GM19239 (cell line): ENCODE results near the gene CRACR2B.

Experiments used
- DNase-seq: peaks from one replicate; pipeline ENCODE4 v3.0.0; 2011; ENCODE audit warnings: low spot score; ENCODE audit not compliant: insufficient read length
- FAIRE-seq: peaks from 2 replicates; lab custom pipeline; 2011; peaks lifted over from hg19 to GRCh38; lab: Jason Lieb, UNC

Gene CRACR2B

GRCh38 chr11:824942-825341 lies 2.8 kb upstream of the CRACR2B start:
- no peak for DNase-seq
- FAIRE-seq, result no peak

- DNase-seq (no peak), FAIRE-seq (no peak)
Observed at GRCh38 chr11:825366-826226, 2.1 kb upstream of the CRACR2B start.

GRCh38 chr11:826227-826621 lies 1.5 kb upstream of the CRACR2B start:
- FAIRE-seq (peak; percentile 68), DNase-seq (no peak)

DNA sequence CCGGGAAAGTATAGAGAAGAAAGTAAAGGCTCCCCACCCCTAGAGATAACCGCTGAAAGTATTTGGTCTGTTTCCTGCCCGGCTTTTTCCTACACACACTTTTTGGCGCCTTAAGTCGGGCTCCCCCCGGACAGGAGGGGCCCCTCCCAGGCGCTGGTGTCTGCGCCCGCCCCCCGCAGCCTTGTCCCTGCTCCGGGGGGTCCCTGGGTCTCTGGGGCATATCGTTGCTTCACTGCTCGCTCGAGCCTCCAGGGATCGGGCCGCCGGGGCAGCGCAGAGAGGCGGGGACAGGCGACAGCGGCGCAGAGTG lies 928 bp upstream of the CRACR2B start:
- FAIRE-seq, result peak; percentile 88
- no peak for DNase-seq

DNA sequence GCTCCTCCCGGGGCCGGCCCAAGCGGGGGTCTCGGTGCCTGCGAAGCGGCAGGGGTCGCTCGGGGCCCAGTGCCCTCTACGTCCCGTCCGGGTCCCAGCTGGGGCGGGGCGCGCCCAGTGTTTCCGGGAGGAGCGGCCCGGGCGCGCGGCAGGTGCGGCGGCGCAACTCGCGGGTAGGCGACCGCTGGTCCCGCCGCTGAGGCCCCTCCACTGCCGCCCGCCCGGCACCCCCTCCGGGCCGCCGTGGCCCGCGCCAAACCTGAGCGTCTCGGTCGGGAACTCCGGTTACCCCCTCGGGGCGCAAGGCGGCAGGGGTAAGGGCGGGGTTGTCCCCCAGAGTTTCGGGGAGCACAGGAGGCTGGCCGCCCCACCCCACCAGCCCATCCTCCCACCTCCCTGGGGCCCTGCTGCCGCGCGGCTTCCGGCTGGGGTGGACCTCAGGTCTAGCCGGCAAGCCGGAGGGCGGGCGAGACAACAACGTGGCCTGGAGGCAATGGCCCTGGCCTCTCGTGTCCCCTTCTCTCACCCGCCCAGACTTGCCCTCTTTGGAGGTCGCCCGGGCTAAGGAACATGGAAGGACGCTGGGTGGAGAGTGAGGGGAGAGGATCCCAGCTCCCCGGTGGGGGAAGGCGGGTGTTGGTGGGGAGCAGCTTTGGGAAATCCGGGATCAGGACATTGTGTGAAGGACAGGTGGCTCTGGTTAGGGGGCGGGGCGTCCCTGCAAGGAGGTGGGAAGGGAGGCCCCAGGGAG lies 398 bp upstream of the CRACR2B start:
- DNase-seq (no peak), FAIRE-seq (peak; percentile 84)

GRCh38 chr11:828506-829175 lies 922 bp downstream of the CRACR2B start:
- no peak for DNase-seq
- no peak for FAIRE-seq

- peak; percentile 51 for FAIRE-seq
- DNase-seq, result no peak
Observed at GRCh38 chr11:829176-829846, 1.6 kb downstream of the CRACR2B start.

DNA sequence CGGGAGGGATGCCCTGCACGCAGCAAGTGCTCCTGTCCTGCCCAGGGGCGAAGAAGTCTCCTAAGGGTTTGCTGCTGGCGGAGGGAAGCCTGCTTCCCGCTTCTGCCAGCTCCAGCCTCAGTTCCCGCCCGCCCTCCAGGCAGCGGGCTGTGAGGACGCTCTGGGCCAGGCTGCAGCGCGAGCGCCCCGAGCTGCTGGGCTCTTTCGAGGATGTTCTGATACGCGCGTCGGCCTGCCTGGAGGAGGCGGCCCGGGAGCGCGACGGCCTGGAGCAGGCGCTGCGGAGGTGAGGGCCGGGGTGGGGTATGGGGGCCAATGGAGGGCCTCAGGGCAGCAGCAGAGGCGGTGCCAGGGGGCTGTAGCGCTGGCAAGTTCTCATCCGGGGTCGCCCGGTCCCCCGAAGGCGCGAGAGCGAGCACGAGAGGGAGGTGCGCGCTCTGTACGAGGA lies 2.2 kb downstream of the CRACR2B start:
- DNase-seq (no peak), FAIRE-seq (no peak)

DNA sequence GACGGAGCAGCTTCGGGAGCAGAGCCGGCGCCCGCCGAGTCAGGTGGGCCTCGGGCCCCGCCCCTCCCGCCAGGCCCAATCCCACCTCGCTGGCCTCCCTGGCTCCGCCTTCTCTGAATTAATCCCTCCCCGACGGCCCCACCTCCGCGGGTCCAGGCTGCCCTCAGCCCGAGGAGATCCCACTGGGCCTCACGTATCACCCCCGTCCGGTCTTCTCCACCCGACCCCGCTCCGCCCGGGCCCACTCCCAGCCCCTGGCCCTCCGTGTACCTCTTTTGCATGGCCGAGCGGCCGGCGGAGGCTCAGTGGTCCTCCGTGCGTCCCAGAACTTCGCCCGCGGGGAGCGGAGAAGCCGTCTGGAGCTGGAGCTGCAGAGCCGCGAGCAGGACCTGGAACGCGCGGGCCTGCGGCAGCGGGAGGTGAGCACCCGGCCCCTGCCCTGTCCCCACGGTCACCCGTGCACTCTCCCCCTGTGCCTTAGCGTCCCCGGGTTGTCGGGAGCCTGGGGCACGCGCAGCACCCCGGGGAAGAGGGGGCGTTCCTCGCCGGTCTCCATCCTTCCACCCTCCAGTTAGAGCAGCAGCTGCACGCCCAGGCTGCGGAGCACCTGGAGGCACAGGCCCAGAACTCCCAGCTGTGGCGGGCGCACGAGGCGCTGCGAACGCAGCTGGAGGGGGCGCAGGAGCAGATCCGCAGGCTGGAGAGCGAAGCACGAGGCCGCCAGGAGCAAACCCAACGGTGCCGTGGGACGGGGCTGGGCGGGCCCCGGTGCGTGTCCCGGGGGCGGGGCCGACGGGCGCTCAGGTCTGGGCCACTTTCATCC lies 2.8 kb downstream of the CRACR2B start:
- peak; percentile 86 for FAIRE-seq
- DNase-seq, result peak; percentile 83

- no peak for DNase-seq
- FAIRE-seq, result no peak
Observed at GRCh38 chr11:831118-831864, 3.6 kb downstream of the CRACR2B start.

DNA sequence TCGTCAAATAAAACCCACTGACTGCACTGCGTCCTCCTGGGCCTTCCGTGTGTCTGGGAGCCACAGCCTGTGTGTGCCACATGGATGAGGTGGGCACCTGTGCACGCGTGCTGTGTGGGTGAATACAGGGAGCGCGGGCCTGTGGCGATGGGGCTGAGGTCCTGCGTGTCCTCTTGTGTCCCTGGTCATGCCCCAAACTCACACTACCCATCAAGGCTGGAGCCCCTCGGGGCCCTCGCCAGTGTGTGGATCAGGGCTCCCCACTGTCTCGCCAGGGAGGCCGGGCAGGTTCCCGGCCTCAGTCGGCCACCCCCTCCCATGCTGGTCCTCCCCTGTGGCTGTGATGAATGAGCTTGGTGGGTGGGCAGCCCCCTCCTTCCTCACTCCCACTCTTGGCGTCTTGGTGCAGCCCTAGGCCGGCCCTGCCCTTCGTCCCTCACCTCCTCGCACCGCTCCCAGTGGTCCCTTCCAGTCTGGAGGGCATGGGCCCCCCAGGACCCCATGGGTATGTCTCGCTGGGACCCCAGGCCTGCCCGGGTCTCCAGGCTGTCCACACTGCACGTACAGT lies 4.3 kb downstream of the CRACR2B start:
- DNase-seq (no peak), FAIRE-seq (no peak)

DNA sequence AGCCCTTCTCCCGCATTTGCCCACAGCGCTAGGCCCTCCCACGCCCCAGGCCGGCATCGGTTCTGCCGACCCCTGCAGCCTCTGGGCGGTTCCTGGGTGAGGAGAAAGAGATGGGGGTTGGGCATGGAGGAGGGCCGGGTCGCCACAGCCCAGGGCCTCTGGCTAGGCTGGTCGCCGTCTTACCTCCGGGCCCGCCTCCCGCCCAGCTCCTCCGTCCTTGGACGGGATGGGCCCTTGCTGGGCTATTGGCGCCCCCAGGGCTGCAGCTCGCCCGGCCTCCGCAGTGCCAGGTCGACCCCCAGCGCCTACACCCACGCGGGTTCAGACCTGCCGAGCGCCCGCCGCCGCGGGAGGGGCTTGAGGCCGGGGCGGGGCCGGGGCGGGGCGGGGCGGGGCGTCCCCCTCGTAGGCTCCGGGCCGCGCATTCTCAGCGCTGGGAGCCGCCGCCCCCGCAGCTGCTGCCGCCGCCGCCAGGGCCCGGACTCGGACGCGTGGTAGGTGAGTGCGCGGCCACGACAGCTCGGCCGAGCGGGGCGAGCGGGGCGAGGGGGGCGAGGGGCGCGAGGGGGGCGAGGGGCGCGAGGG lies 4.9 kb downstream of the CRACR2B start, which contains the start of gene CD151:
TSS of gene CD151 (plus strand) at position 424 of the 585 bp plus-strand sequence. CDS start 3,118 bp downstream, outside the sequence.
- FAIRE-seq (no peak), DNase-seq (peak; percentile 87)

- DNase-seq, result no peak
- no peak for FAIRE-seq
Observed at GRCh38 chr11:833114-833791, 5.5 kb downstream of the CRACR2B start.

- DNase-seq, result no peak
- FAIRE-seq, result no peak
Observed at GRCh38 chr11:833849-834311, 6.2 kb downstream of the CRACR2B start.

DNA sequence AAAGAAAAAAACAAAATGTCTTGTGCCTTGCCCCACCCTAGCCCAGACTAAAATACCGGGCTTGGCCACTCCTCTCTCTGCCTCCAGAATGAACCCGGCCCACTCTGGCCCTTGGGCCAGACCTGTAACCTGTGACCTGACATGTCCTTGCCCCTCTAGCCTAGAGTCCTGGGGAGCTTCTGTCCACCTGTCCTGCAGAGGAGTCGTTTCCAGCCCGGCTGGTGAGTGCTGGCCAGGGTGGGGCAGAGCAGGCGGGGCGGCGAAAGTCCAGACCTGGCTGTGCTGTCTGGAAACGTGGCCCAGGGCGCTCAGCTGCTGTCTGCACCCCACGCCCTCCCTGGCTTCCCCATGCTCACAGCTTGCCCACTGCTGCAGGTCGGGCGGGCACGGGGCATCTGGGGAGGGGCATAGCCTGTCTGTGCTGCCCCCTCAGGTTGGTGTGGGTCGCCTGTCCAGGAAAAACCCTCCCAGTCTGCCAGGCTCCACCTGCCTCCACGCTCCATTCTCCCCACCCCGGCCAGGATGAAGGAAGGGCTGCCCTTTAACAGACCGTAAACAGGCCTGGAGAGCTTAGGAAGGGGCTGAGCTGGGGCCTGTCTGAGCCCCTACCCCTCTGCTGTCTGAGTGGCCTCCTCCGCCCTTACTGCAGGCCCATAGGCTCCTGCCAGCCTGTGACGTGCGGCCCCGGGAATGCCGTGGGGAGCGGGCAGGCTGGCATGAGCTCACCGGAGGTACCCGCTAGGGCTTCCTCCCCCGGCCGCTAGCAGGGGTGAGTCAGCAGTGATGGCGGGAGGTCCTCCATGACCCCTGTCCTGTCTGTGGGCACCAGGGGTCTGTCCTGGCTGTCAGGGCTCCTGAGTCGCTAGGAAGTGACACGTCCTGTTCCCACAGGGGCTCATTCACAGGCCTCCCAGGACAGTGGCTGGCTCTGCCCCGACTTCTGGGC lies 6.9 kb downstream of the CRACR2B start:
- DNase-seq, result no peak
- FAIRE-seq, result no peak

DNA sequence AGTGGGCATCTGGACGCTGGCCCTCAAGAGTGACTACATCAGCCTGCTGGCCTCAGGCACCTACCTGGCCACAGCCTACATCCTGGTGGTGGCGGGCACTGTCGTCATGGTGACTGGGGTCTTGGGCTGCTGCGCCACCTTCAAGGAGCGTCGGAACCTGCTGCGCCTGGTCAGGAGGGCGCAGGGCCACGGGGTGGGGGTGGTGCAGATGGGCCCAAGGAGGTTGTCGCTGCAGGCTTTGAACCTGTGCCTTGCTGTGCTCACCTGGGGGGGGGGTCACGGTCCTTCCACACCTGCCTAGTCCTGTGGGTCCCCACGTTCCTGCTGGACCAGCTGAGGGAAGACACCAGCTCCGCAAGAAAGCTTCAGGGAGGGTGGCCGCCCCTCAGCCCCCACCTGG lies 8.6 kb downstream of the CRACR2B start:
- DNase-seq (no peak), FAIRE-seq (no peak)
